Measurements from ENCODE around the gene MSH5. TPM values are rescaled to one million over a fixed set of nuclear protein-coding genes. Genes with fewer than 3 reads are reported as not detected.
"Not testable (repeated sequence)": the region's sequence is repeated elsewhere in the genome, so short reads cannot be mapped to it uniquely, and the experiment has no call there.

The MSH5 gene
- total RNA-seq, 1 donor from 2014 or later = 14.8 TPM

GRCh38 chr6:31777667-31778050 lies 37.9 kb downstream of the MSH5 start:
- no peak for DNase-seq (ENCODE audit: low spot score)

DNA sequence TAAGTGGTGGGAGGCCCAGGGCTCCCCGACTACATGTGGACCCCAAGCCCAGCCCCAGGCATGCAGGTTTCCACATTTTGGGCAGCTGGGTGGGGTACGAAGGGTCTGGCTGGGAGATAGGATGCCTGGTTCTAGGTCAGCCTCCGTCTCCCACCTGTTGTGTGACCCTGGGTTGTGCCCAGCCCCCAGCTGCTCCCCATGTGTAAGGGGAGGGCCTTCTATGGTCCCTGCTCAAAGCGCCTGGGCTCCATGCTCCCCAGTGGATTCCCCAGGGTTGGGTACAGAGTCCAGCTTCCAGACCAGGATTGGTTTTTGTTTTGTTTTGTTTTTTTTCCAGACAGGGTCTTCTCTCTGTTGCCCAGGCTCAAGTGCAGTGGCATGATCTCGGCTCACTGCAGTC lies 38.4 kb downstream of the MSH5 start:
- no peak for DNase-seq (ENCODE audit: low spot score)

DNA sequence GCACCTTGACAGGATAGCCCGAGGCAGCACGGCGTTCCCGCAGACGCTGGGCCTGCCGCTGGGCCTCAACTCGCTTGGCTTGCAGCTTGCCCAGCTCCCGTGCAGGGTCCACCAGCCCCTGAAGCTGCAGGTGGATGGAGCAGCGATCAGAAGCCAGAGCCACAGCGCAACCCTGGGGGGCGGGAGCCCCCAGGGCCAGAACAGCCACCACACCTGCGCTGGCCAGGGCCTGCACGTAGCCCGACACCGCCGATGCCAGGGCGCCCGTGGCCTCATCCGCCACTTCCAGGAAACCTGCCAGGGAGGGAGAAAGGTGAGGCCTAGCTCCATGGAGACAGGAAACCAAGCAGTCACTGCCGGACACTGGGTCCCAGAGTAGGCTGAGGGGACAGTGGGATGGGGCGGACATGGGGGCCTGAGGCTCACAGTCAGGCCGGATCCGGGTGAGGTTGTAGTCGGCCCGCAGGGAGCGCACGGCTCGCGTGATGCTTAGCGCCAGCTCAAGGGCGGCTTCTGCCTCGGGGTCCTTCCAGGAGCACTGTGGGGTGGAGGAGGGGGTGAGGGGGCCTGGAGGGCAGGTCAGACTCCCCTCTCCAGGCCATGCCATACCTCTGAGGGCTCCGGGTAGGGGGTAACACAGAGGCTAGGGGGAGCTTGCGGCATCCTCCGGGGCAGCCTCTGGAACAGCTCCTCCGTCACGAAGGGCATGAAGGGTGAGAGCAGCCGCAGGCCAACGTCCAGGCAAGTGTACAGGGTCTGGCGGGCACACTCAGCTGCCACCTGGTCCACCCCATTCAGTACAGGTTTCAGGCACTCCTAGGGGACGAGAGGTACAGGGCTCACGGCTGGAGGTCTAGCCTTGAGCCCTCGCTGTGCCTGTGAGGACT lies 39.4 kb downstream of the MSH5 start:
- DNase-seq (ENCODE audit: low spot score) = no peak

GRCh38 chr6:31779908-31780307 lies 40.1 kb downstream of the MSH5 start:
- DNase-seq (ENCODE audit: low spot score) = no peak

- no peak for DNase-seq (ENCODE audit: low spot score)
Measured at GRCh38 chr6:31780507-31781243, 40.9 kb downstream of the MSH5 start.

GRCh38 chr6:31781244-31782125 lies 41.7 kb downstream of the MSH5 start:
- DNase-seq (ENCODE audit: low spot score) = no peak

GRCh38 chr6:31782126-31782855 lies 42.5 kb downstream of the MSH5 start:
- no peak for DNase-seq (ENCODE audit: low spot score)

DNA sequence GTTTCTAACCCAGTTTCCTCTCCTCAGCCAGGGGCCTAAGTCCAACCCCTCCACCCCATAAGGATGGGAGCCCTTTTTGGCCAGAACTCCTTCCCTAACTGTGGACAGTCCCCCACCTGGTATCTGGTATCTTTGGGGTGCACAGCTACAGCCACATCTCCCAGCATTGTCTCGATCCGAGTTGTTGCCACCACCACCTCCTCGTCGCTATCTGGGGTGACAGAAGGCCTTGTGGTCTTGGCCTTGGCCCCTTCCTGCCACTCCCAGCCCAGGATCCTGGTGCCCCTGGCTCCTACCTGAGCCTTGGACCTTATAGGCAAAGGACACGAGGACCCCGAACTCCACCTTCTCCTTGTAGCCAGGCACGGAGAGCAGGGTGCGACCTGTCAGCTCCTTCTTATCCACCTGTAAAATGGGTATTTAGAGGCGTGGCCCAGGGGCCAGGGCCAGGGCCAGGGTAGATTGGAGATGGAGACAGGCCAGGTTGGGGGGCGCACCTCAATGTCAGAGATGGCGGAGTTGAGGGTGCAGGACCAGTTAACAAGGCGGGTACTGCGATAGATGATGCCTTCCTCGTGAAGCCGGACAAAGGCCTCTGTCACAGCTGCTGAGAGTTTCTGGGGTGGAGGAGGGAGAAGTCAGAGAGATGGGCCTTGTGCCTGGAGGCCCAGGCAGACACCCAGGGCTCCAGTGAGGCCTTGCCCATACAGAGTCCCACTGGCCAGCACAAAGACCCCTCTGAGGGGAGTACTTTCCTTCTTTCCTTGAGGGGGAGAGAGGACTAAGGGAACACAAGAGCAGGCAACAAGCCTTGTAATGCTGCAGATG lies 44.5 kb downstream of the MSH5 start:
- no peak for DNase-seq (ENCODE audit: low spot score)

- DNase-seq (ENCODE audit: low spot score) = no peak
Measured at GRCh38 chr6:31785475-31785874, 45.7 kb downstream of the MSH5 start.

- no peak for DNase-seq (ENCODE audit: low spot score)
Measured at GRCh38 chr6:31791324-31792089, 51.7 kb downstream of the MSH5 start.

GRCh38 chr6:31792090-31792374 lies 52.2 kb downstream of the MSH5 start:
- no peak for DNase-seq (ENCODE audit: low spot score)

GRCh38 chr6:31792761-31793171 lies 53.0 kb downstream of the MSH5 start:
- DNase-seq (ENCODE audit: low spot score) = no peak

- DNase-seq (ENCODE audit: low spot score) = not testable (repeated sequence)
Measured at GRCh38 chr6:31793927-31794245, 54.1 kb downstream of the MSH5 start.

DNA sequence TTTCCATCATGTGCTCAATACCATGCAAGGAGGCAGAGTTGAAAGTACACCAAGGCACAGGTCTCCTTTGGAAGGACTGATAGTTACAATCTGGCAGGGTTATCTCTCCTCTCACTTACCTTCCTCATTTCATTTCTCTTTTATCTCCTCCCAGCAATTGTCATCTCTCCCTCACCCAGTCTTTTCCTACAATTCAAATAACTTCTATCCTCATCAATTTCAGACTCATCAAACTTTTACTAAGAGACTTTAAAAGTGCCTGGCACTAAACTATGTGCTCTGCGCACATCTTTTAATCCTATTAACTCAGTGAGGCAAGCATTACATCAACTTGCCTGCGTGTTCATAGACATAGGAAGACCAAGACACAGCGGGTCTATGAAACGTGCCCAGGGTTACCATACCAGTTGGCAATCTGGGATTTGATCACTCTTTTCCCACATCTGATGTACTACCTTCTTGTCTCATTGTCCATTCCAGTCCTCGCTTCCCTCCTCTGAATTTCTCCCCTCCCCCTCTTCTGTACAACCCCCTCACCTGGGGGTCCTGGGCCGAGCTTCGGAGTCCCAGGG lies 54.6 kb downstream of the MSH5 start:
- DNase-seq (ENCODE audit: low spot score) = no peak

DNA sequence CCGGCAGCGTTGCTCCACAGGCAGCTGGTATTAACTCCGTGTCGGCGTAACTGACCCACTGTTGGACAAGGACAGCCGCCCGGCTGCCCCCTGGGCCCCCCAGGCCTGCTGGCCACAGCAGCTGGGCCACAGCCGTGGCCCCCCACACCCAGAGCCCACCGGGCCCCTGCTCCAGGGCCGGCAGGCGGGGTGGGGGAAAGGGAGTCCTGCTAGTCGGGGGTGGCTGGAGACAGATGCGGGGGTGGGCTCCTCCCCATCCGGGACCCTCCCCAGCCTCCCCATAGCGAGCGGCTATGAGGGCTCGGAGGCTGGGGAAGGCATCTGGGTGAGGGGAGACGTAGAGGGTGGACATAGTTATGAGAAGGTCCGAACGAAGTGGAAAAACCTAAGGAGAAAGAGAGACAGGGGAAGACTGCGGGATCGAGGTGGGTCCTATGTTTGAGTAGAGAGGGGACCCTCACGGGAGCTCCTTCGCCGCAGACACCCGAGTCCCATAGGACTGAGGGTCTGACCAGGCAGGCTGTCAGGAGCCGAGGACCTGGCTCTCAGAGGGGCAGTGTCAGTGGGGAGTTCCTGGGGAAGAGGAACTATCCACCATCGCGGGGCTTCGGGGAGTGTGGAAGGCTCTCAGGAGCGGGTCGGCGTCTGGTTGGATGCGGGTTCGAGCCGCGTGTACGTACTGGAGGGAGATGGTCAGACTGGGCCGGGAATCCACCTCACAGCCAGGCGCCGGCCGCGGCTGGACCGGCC lies 55.2 kb downstream of the MSH5 start:
- no peak for DNase-seq (ENCODE audit: low spot score)

DNA sequence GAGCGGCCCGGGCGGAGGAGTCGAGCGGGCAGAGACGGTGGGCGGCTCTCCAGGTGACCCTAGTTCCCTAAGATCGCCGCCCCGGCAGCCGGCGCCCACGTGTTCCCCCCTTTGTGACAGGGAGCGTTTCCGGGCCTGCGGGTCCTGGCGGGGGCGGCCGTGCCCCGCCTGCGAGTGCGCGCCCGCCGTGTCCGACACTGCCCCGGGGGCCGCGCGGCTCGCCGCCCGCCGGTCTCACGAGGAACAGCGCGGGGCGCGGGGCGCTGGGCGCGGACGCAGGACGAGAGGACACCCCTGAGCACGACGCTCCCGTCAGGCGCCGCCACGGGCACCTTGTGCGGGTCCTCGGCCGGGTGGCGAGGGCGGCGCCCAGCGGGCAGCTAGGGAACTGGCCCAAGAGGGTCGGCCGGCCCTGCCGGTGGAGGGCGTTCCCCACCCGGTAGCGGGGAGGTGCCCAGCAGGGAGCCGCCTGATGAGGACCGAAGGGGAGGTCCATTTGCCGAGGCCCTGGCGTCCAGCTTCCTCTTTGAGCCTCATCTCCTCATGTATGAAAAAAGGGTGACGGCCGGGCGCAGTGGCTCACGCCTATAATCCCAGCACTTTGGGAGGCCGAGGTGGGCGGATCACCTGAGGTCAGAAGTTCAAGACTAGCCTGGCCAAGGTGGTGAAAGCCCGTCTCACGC lies 56.0 kb downstream of the MSH5 start, which contains the start of gene VARS1:
VARS1 (minus strand) TSS at position 137 of the 683 bp plus-strand sequence. CDS start 535 bp downstream, outside the sequence.
- DNase-seq (ENCODE audit: low spot score) = peak; percentile 98

- no peak for DNase-seq (ENCODE audit: low spot score)
Measured at GRCh38 chr6:31796993-31797385, 57.2 kb downstream of the MSH5 start.

DNA sequence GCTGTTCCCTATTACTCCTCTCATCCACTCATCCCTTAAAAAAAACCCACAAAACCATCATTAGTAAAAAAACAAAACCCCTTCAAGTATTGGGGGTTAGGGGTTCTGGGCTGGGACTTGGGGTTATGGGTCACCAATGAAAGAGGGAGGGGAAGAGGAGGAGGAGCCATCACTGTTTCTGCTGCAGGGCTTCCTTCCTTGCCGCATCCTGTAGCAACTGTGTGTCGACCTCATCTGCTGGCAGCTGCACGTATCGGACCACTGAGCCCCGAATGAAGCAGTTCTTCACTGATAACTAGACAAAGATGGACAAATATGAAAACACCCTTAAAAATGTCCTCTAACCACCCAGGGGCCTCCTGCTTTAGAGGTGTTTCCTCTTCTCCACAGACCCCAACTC lies 57.8 kb downstream of the MSH5 start:
- no peak for DNase-seq (ENCODE audit: low spot score)

All from mesenteric fat pad (tissue), 1 donor.